IPS-15b (cell line): Measurements from ENCODE around the gene HIPK1.

Experiments
- H3K27me3 ChIP-seq: one replicate; pipeline ENCODE4 v1.6.1; 2013; ENCODE audit warnings: low read length; ENCODE audit not compliant: control insufficient read depth, insufficient read depth
- H3K36me3 ChIP-seq: one replicate; pipeline ENCODE4 v1.6.1; 2013; ENCODE audit warnings: low read length; ENCODE audit not compliant: control insufficient read depth, insufficient read depth
- H3K4me1 ChIP-seq: one replicate; pipeline ENCODE4 v1.6.1; 2013; ENCODE audit warnings: mild to moderate bottlenecking, low read length; ENCODE audit not compliant: control insufficient read depth, insufficient read depth
- H3K4me3 ChIP-seq: one replicate; pipeline ENCODE4 v1.5.1; 2013; ENCODE audit warnings: low read depth, low read length
- H3K9ac ChIP-seq: one replicate; pipeline ENCODE4 v1.6.1; 2013; ENCODE audit warnings: low read depth, mild to moderate bottlenecking, low read length
- H3K9me3 ChIP-seq: one replicate; pipeline ENCODE4 v1.6.1; 2013; ENCODE audit warnings: mild to moderate bottlenecking, low read length; ENCODE audit not compliant: control insufficient read depth, insufficient read depth

The HIPK1 gene

GRCh38 chr1:114026797-114027196 is 97.7 kb downstream of the HIPK1 start:
- Histone ChIP-seq H3K9ac (no peak overlapping the region), H3K4me3 (no peak overlapping the region), H3K9me3 (no peaks in the 10 kb centered on the region), H3K27me3 (no peaks in the 10 kb centered on the region), H3K36me3 (no peaks in the 10 kb centered on the region), H3K4me1 (peaks cover 6% of the 10 kb centered on the region)
